Prostate gland (tissue), 2 donors: ENCODE results near the gene SPAG9. TPM values are rescaled to one million over a fixed set of nuclear protein-coding genes. Genes with fewer than 3 reads are reported as not detected.

ENCODE experiments used
- DNase-seq: peaks from one replicate; pipeline ENCODE4 v3.0.0-alpha.2; 2019; ENCODE audit warnings: low spot score
- H3K27ac ChIP-seq, 2 donors: fragments of 200-600 bp; sonication (generic); 2 replicates each; pipeline ENCODE4 v1.5.1; 2017 to 2019
- H3K27me3 ChIP-seq: fragments of 200-600 bp; sonication (generic); replicated peaks from 2 replicates; pipeline ENCODE4 v1.5.1; 2019; ENCODE audit not compliant: insufficient read depth
- H3K36me3 ChIP-seq, 2 donors: fragments of 200-600 bp; sonication (generic); 1 replicate in 1 of 2; 2 replicates in 1 of 2; pipeline versions ENCODE4 v1.5.1 to v1.8.1; 2017 to 2019
- H3K4me1 ChIP-seq: fragments of 200-600 bp; sonication (generic); replicated peaks from 2 replicates; pipeline ENCODE4 v1.5.1; 2019
- H3K4me3 ChIP-seq, 2 donors: fragments of 200-600 bp; sonication (generic); 2 replicates each; pipeline ENCODE4 v1.5.1; 2017 to 2019
- H3K9me3 ChIP-seq: fragments of 200-600 bp; sonication (generic); 2 replicates; pipeline ENCODE4 v1.5.1; 2017
- POLR2A ChIP-seq: fragments of 450-650 bp; IDR thresholded peaks from one replicate; pipeline ENCODE4 v1.6.1; 2016; ENCODE audit warnings: antibody characterized with exemption, mild to moderate bottlenecking
- POLR2AphosphoS5 ChIP-seq: sonication (generic); formaldehyde crosslinking; IDR thresholded peaks from one replicate; pipeline ENCODE4 v1.6.1; 2017; ENCODE audit warnings: antibody characterized with exemption
- WGBS: methylation state at CpG from one replicate; pipeline ENCODE4 v1.1.5; 2018; 5-methylcytosine and 5-hydroxymethylcytosine counted together
- intact Hi-C: fragments of 100-400 bp; cut with DNase I; formaldehyde crosslinking; loops from one replicate; pipeline ENCODE4 v1.14.2; 2022
- total RNA-seq, 2 donors: library from RNA; depleted of rRNA; stranded (reverse); fragments of >200 nt; gene quantifications; one replicate each; pipeline ENCODE4 v1.1.0, GENCODE V29; 2016
- TF ChIP-seq, protein P1 (sequence below), 4 experiments: fragments of 200-600 bp in 2 of 4; fragments of 450-650 bp in 2 of 4; sonication (generic) in 2 of 4; IDR thresholded peaks; 1 replicate in 3 of 4; 2 replicates in 1 of 4; pipeline ENCODE4 v1.5.1; 2016 to 2019; ENCODE audit warnings: antibody characterized with exemption in 4 of 4, mild to moderate bottlenecking in 2 of 4, moderate library complexity in 2 of 4

The SPAG9 gene
- total RNA-seq, 2 donors from 2014 or later = 48.3 to 98.3 TPM

DNA sequence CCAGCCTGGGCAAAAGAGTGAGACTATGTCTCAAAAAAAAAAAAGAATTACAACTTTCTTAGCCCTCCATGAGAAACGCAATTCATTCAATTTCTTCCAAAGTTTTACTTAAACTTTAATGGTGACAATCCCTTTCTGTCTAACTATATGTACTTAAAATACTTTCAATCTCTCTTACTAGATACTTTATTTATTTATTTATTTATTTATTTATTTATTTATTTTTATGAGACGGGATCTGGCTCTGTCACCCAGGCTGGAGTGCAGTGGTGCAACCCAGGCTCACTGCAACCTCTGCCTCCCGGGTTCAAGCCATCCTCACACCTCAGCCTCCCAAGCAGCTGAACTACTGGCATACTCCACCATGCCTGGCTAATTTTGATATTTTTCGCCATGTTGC, 108.1 kb downstream of the SPAG9 start:
- Histone ChIP-seq H3K27ac (no peak overlapping the region), H3K9me3 (no peaks in the 10 kb centered on the region), H3K4me1 (no peaks in the 10 kb centered on the region), H3K27me3 (no peaks in the 10 kb centered on the region), H3K4me3 (no peak overlapping the region), H3K36me3 (no peaks in the 10 kb centered on the region)
- intact Hi-C loops = no loop called here
- DNase-seq = no peak
- TF ChIP-seq, protein P1, sequence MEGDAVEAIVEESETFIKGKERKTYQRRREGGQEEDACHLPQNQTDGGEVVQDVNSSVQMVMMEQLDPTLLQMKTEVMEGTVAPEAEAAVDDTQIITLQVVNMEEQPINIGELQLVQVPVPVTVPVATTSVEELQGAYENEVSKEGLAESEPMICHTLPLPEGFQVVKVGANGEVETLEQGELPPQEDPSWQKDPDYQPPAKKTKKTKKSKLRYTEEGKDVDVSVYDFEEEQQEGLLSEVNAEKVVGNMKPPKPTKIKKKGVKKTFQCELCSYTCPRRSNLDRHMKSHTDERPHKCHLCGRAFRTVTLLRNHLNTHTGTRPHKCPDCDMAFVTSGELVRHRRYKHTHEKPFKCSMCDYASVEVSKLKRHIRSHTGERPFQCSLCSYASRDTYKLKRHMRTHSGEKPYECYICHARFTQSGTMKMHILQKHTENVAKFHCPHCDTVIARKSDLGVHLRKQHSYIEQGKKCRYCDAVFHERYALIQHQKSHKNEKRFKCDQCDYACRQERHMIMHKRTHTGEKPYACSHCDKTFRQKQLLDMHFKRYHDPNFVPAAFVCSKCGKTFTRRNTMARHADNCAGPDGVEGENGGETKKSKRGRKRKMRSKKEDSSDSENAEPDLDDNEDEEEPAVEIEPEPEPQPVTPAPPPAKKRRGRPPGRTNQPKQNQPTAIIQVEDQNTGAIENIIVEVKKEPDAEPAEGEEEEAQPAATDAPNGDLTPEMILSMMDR (IDR thresholded peaks at IDR 0.05) = no peak
- TF ChIP-seq POLR2A (no peak), POLR2AphosphoS5 (no peak)
- 96% methylated on average over 4 of the region's 4 CpGs for WGBS

DNA sequence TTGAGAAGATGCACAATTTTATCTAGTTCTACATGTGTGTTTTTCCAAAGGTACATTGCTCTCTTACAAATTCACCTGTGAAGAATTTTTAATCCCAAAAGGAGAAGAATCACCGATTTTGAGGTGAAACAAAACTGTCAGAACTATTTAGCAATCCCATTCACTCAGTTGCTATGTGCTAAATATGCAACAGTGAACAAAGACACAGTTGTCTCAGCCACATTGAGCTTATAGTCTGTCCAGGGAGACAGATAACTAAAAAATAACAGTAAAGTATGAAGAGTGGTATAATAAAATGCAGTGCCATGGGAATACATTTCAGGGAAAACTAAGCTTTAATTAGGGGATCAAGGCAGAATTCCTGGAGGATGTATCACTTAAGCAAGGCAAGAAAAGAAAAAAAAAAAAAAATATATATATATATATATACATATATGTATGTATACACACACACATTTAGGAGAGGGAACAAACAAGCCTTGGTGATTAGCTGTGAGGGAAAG, 110.4 kb downstream of the SPAG9 start:
- Histone ChIP-seq H3K36me3 (no peaks in the 10 kb centered on the region), H3K4me1 (no peaks in the 10 kb centered on the region), H3K27me3 (no peaks in the 10 kb centered on the region), H3K9me3 (no peaks in the 10 kb centered on the region), H3K4me3 (no peak overlapping the region), H3K27ac (no peak overlapping the region)
- no peak for DNase-seq
- TF ChIP-seq POLR2AphosphoS5 (no peak), POLR2A (no peak)
- TF ChIP-seq, protein P1 (IDR thresholded peaks at IDR 0.05) = no peak
- WGBS = 86% methylated on average over 1 of the region's 1 CpG
- intact Hi-C loops = no loop called here

DNA sequence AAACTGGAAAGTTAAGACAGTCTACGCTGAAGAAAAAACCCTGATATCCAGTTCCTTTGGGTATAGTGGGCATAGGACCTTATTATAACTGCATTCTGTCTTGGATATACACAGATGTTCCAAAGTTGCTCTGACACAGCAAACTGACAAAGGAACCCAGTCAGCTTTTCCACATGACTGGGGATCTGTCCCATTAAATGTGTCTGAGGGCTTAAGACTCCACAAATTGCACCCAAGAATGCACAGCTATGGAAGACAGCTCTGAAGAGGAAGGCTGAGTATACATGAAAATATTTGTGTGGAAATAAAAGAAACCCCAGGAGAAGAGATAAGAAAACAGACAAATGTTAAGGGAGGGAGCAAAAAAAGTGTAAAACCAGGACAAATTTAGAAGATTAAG, 114.1 kb downstream of the SPAG9 start:
- no peaks in the 10 kb centered on the region for H3K36me3 ChIP-seq
- DNase-seq = no peak

DNA sequence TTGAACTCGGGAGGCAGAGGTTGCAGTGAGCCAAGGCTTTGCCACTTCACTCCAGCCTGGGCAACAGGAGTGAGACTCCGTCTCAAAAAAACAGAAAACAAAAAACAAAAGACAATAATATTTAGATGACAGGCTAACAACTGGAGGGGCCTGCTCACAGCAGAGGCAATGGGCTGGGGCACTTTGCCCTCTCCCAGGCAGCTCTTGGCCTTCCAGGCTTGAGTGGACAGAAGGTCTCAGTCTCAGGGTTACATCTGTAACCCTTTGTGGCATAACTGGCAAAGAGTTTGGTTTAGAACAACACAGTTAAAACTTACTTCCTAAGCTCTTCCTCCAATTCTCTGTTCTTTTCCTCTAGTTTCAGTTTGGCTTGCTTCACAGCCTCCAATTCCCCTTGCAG, 114.9 kb downstream of the SPAG9 start:
- intact Hi-C loops = no loop called here
- H3K27me3 ChIP-seq = no peaks in the 10 kb centered on the region
- TF ChIP-seq POLR2AphosphoS5 (no peak), POLR2A (no peak)
- WGBS = 91% methylated on average over 2 of the region's 2 CpGs
- H3K4me3 ChIP-seq = no peak overlapping the region
- H3K36me3 ChIP-seq = no peaks in the 10 kb centered on the region
- H3K9me3 ChIP-seq = no peaks in the 10 kb centered on the region
- H3K4me1 ChIP-seq = no peaks in the 10 kb centered on the region
- H3K27ac ChIP-seq = no peak overlapping the region
- no peak for DNase-seq

More for the DNA sequence above, 114.1 kb downstream of the SPAG9 start:
- Histone ChIP-seq H3K27me3 (no peaks in the 10 kb centered on the region), H3K27ac (no peak overlapping the region), H3K4me1 (no peaks in the 10 kb centered on the region), H3K9me3 (no peaks in the 10 kb centered on the region), H3K4me3 (no peak overlapping the region)
- 95% methylated on average over 1 of the region's 1 CpG for WGBS
- intact Hi-C loops = no loop called here
- TF ChIP-seq, protein P1 (IDR thresholded peaks at IDR 0.05) = no peak
- no peak for TF ChIP-seq POLR2A
- TF ChIP-seq POLR2AphosphoS5 = no peak

DNA sequence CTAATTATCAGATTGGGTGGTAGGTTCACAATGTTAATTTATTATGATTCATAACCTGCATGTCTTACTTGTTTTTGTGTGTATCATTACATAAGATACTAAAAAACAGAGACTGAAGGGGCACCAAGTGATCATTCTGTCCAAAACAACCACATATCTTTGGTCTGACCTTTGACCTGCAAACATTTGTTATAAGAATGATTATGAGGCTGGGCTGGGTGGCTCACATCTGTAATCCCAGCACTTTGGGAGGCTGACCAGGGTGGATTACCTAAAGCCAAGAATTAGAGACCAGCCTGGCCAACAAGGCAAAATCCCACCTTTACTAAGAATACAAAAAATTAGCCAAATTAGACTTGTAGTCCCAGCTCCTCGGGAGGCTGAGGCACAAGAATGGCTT, 116.4 kb downstream of the SPAG9 start:
- intact Hi-C loops = loop anchor here (5.0 kb wide), 1 partner anchor 53 kb away; no protein-coding TSS in a partner anchor
- no peak for TF ChIP-seq POLR2A
- TF ChIP-seq, protein P1 (IDR thresholded peaks at IDR 0.05) = no peak
- no peak for TF ChIP-seq POLR2AphosphoS5
- H3K27ac ChIP-seq = no peak overlapping the region
- H3K4me1 ChIP-seq = no peaks in the 10 kb centered on the region
- no peak for DNase-seq
- H3K9me3 ChIP-seq = no peaks in the 10 kb centered on the region
- 91% methylated on average over 1 of the region's 1 CpG for WGBS
- H3K36me3 ChIP-seq = no peaks in the 10 kb centered on the region
- no peak overlapping the region for H3K4me3 ChIP-seq
- H3K27me3 ChIP-seq = no peaks in the 10 kb centered on the region
